Uterus (tissue), 4 donors: ENCODE results near the gene ARFGEF2. TPM values are rescaled to one million over a fixed set of nuclear protein-coding genes. Genes with fewer than 3 reads are reported as not detected.

ENCODE experiments used
- DNase-seq, 2 donors: peaks; one replicate each; pipeline ENCODE4 v3.0.0-alpha.2; 2019 to 2020
- H3K27ac ChIP-seq, 2 donors: fragments of 200-600 bp; sonication (generic); 1 replicate in 1 of 2; 2 replicates in 1 of 2; pipeline ENCODE4 v1.5.1; 2016 to 2018
- H3K27me3 ChIP-seq, 2 donors: fragments of 200-600 bp; sonication (generic); one replicate each; pipeline ENCODE4 v1.5.1; 2018 to 2019; ENCODE audit warnings: control low read depth in 1 of 2
- H3K36me3 ChIP-seq, 2 donors: fragments of 200-600 bp; sonication (generic); one replicate each; pipeline ENCODE4 v1.5.1; 2019; ENCODE audit warnings: control low read depth in 1 of 2
- H3K4me1 ChIP-seq, 2 donors: fragments of 200-600 bp; sonication (generic); one replicate each; pipeline ENCODE4 v1.5.1; 2018 to 2019; ENCODE audit warnings: control low read depth in 1 of 2
- H3K4me3 ChIP-seq, 2 donors: fragments of 200-600 bp; sonication (generic); 1 replicate in 1 of 2; 2 replicates in 1 of 2; pipeline ENCODE4 v1.5.1; 2018 to 2019; ENCODE audit warnings: mild to moderate bottlenecking in 1 of 2
- H3K9me3 ChIP-seq, 2 donors: fragments of 200-600 bp; sonication (generic); one replicate each; pipeline ENCODE4 v1.5.1; 2019; ENCODE audit warnings: control low read depth in 1 of 2
- POLR2A ChIP-seq, 2 donors: fragments of 450-650 bp; IDR thresholded peaks; one replicate each; pipeline ENCODE4 v1.6.1; 2016; ENCODE audit warnings: antibody characterized with exemption in 2 of 2, mild to moderate bottlenecking in 1 of 2, moderate library complexity in 1 of 2
- intact Hi-C: fragments of 100-400 bp; cut with DNase I; formaldehyde crosslinking; loops from one replicate; pipeline ENCODE4 v1.15.1; 2023; ENCODE audit warnings: low total_unique reads
- total RNA-seq, 4 donors: library from RNA; depleted of rRNA in 3 of 4; stranded (reverse); fragments of >200 nt in 3 of 4; gene quantifications; one replicate each; pipeline versions ENCODE4 v1.1.0 to v1.2.4, GENCODE V29; 2014 to 2023
- TF ChIP-seq, protein P1 (sequence below), 4 experiments: fragments of 200-600 bp in 2 of 4; fragments of 450-650 bp in 2 of 4; sonication (generic) in 2 of 4; IDR thresholded peaks; one replicate each; pipeline ENCODE4 v1.5.1; 2016 to 2019; ENCODE audit warnings: antibody characterized with exemption in 4 of 4, mild to moderate bottlenecking in 2 of 4, moderate library complexity in 1 of 4
- donor health status: DM: yes; HTN: yes; CAD: no.

The ARFGEF2 gene
- total RNA-seq, 4 donors from 2014 or later: 22.0 to 33.7 (median 27.0) TPM

DNA sequence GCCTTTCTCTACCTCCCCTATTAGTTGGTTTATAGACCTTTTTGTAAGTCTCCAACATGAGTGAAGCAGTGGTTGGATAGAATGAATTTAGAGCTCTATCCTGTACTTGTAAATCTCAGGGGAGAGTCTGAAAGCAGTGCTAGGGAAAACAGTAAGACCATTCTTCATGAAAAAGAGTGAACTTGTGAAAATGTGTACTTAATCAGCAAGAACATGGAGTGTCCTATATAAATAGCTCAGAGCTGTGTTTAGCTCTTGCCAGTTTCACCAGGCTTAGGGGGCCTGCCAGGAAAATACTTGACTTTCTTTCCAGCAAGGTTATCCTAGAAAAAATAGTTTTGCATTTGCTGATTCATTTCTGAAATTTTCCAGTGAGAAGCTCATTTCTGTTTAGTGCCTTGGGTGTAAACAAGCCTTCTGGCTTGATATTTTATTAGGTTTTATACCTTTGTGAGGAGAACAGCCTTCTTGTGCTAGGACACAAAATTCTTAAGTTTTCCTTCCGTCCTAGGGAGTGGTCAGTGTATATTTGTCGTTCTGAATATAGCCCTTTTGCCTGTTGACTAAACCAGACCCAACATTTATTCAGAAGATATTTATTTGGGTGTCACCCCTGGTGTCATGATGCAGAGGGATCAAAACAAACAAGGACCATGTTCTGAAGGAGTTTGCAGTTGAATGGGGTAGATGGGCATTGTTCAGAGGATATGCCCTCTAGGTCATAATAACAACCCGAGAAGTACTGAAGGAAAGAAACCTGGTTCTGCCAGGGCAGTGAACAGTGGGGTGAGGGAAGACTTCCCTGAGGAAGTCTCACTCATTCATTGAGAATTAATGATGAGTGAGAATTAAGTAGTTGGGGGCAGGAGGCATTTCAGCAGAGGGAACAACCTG lies 7.6 kb downstream of the ARFGEF2 start:
- peaks cover 0 to 6% of the 10 kb centered on the region in 2 donors for H3K4me1 ChIP-seq
- no peaks in the 10 kb centered on the region for H3K9me3 ChIP-seq
- no peaks in the 10 kb centered on the region for H3K36me3 ChIP-seq
- intact Hi-C loops: no loop called here
- DNase-seq: no peak
- H3K27ac ChIP-seq: peak overlapping the region; percentile 31 to 74
- no peak overlapping the region for H3K4me3 ChIP-seq
- TF ChIP-seq POLR2A (IDR thresholded peaks at IDR 0.05): no peak
- TF ChIP-seq, protein P1, sequence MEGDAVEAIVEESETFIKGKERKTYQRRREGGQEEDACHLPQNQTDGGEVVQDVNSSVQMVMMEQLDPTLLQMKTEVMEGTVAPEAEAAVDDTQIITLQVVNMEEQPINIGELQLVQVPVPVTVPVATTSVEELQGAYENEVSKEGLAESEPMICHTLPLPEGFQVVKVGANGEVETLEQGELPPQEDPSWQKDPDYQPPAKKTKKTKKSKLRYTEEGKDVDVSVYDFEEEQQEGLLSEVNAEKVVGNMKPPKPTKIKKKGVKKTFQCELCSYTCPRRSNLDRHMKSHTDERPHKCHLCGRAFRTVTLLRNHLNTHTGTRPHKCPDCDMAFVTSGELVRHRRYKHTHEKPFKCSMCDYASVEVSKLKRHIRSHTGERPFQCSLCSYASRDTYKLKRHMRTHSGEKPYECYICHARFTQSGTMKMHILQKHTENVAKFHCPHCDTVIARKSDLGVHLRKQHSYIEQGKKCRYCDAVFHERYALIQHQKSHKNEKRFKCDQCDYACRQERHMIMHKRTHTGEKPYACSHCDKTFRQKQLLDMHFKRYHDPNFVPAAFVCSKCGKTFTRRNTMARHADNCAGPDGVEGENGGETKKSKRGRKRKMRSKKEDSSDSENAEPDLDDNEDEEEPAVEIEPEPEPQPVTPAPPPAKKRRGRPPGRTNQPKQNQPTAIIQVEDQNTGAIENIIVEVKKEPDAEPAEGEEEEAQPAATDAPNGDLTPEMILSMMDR (IDR thresholded peaks at IDR 0.05): no peak
- no peaks in the 10 kb centered on the region for H3K27me3 ChIP-seq

DNA sequence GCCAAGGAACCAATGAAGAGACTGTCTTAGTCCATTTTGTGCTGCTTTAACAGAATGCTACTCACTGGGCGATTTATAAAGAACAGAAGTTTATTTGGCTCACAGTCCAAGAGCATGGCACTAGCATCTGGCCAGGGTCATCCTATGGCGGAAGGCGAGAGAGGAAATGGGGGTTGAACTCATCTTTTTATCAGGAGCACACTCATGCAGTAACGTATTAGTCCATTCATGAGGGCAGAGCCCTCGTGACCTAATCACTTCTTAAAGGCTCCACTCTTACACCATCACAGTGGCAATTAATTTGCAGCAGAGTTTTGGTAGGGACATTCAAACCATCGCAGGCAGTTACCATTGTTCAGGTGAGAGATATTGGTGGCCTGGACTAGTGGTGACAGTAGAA lies 8.5 kb downstream of the ARFGEF2 start:
- Histone ChIP-seq H3K27me3 (no peaks in the 10 kb centered on the region), H3K27ac (peak overlapping the region in 1 of 2 donors; percentile 74), H3K36me3 (no peaks in the 10 kb centered on the region), H3K9me3 (no peaks in the 10 kb centered on the region), H3K4me3 (no peak overlapping the region), H3K4me1 (peaks cover 0 to 6% of the 10 kb centered on the region in 2 donors)
- intact Hi-C loops: no loop called here
- no peak for DNase-seq
- TF ChIP-seq, protein P1 (IDR thresholded peaks at IDR 0.05): no peak

DNA sequence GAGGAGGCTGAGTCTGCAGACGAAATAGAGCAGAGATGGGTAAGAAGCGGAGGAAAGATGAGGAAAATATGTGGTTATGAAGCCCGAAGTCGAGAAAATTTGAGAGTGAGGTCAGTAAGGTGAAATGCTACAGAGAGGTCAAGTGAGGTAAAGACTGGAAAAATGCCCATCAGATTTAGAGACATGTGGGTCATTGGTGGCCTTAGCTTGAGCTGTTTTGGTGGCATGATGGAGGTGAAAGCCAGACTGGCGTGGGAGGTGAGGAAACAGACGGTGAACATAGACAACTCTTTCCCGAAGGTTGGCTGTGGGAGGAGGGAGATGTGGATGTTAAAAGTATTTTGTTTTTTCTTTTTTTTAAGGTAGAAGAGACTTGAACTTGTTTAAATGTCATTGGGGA lies 9.4 kb downstream of the ARFGEF2 start:
- intact Hi-C loops: no loop called here
- H3K36me3 ChIP-seq: no peaks in the 10 kb centered on the region
- no peak overlapping the region for H3K4me3 ChIP-seq
- TF ChIP-seq, protein P1 (IDR thresholded peaks at IDR 0.05): no peak
- TF ChIP-seq POLR2A (IDR thresholded peaks at IDR 0.05): no peak
- peaks cover 0 to 6% of the 10 kb centered on the region in 2 donors for H3K4me1 ChIP-seq
- no peaks in the 10 kb centered on the region for H3K9me3 ChIP-seq
- no peaks in the 10 kb centered on the region for H3K27me3 ChIP-seq
- no peak for DNase-seq
- peak overlapping the region in 1 of 2 donors; percentile 74 for H3K27ac ChIP-seq

DNA sequence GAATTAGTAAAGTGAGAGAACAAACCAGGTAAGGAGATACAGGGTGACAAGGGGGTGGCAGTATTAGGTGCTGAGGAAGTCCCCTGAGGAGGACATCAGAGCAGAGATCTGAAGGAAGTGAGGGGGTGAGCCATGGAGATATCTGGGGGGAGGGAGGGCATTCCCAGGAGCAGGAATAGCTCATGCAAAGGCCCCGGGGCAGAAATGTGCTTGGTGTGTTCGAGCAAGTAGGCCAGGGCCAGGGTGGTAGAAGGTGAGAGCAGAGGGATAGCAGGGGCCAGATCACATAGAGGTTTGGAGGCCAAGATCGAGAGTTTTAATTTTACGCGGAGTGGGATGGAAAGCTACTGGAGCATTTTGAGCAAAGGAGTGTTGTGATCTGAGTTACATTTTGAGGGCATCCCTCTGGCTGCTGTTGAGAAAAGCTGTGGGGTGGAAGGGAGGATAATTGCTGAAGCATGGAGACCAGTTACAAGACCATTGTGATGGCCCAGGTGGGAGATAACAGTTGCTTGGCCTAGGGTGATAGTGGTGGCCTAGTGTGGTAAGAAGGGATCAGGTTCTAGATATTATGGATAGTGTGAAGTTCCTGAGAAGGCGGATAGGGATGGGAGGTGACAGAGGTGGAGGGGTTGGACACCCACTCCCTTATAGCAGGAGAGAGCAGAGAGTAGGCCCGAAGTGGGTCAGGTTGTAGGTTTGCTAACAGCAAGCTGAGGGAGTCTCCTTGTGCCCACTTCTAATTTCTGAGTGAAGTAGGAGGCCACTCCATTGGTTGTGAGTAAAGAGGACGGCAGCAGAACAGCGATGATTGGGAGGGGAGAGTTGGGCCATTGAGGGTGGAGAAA lies 10.2 kb downstream of the ARFGEF2 start:
- DNase-seq: no peak
- TF ChIP-seq, protein P1 (IDR thresholded peaks at IDR 0.05): no peak
- TF ChIP-seq POLR2A (IDR thresholded peaks at IDR 0.05): no peak
- Histone ChIP-seq H3K27me3 (no peaks in the 10 kb centered on the region), H3K9me3 (no peaks in the 10 kb centered on the region), H3K4me3 (no peak overlapping the region), H3K4me1 (peaks cover 0 to 6% of the 10 kb centered on the region in 2 donors), H3K27ac (no peak overlapping the region), H3K36me3 (no peaks in the 10 kb centered on the region)
- intact Hi-C loops: no loop called here
